Ascending aorta (tissue), 2 donors: Measurements from ENCODE around the gene RTEL1. TPM values are rescaled to one million over a fixed set of nuclear protein-coding genes. Genes with fewer than 3 reads are reported as not detected.
A peak's percentile ranks its signal among the peaks of the same experiment; 100 is the strongest.
"Not testable (repeated sequence)": the region's sequence is repeated elsewhere in the genome, so short reads cannot be mapped to it uniquely, and the experiment has no call there.

Experiments
- DNase-seq, 2 donors: peaks; one replicate each; pipeline ENCODE4 v3.0.0-alpha.2; 2019; ENCODE audit warnings: low spot score in 2 of 2
- H3K27ac ChIP-seq, 2 donors: fragments of 200-600 bp; sonication (generic); one replicate each; pipeline ENCODE4 v1.5.1; 2016 to 2017; ENCODE audit warnings: mild to moderate bottlenecking in 1 of 2
- H3K27me3 ChIP-seq: fragments of 200-600 bp; sonication (generic); one replicate; pipeline ENCODE4 v1.5.1; 2017
- H3K36me3 ChIP-seq, 2 donors: fragments of 200-600 bp; sonication (generic); one replicate each; pipeline ENCODE4 v1.5.1; 2016
- H3K4me1 ChIP-seq, 2 donors: fragments of 200-600 bp; sonication (generic); one replicate each; pipeline ENCODE4 v1.5.1; 2016 to 2017; ENCODE audit warnings: mild to moderate bottlenecking in 1 of 2
- H3K4me3 ChIP-seq, 2 donors: fragments of 200-600 bp; sonication (generic); one replicate each; pipeline ENCODE4 v1.5.1; 2016 to 2017; ENCODE audit warnings: mild to moderate bottlenecking in 1 of 2
- H3K9me3 ChIP-seq, 2 donors: fragments of 200-600 bp; sonication (generic); one replicate each; pipeline ENCODE4 v1.5.1; 2016
- intact Hi-C: fragments of 100-400 bp; cut with DNase I; formaldehyde crosslinking; loops from one replicate; pipeline ENCODE4 v1.15.1; 2023
- total RNA-seq: library from RNA; depleted of rRNA; stranded (reverse); fragments of >200 nt; gene quantifications from one replicate; pipeline ENCODE4 v1.1.0, GENCODE V29; 2016
- TF ChIP-seq, protein P1 (sequence below), 3 experiments: fragments of 200-600 bp in 2 of 3; fragments of 450-650 bp in 1 of 3; sonication (generic) in 2 of 3; IDR thresholded peaks; one replicate each; pipeline ENCODE4 v1.5.1; 2016 to 2019; ENCODE audit warnings: antibody characterized with exemption in 3 of 3, mild to moderate bottlenecking in 1 of 3, moderate library complexity in 1 of 3

Gene RTEL1
- total RNA-seq, 1 donor from 2014 or later = 80.6 TPM

DNA sequence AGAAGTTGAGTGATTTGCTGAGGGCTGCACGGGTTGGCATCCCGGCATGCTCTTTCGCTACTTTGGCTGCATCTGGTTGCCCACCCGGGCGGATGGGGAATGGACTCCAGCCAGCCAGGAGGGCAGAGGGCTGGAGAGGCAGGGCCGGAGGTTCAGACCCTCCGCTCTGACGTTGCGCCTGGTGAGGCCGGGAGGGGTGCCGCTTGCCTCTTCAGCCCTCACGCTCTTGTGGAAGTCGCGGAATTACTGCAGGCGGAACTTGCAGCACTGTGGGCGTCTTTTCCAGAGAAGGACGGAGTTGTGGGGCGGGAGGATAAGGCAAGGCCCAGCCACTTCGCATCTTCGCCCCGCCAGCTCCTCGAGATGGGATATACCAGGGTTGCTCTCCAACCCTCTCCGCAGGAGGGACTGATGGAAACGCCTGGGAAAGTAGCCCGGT, 656 bp downstream of the RTEL1 start:
- peak overlapping the region; percentile 67 to 83 for H3K4me3 ChIP-seq
- no peaks in the 10 kb centered on the region for H3K9me3 ChIP-seq
- DNase-seq = no peak
- no peaks in the 10 kb centered on the region for H3K27me3 ChIP-seq
- peaks cover 4 to 15% of the 10 kb centered on the region in 2 donors for H3K4me1 ChIP-seq
- TF ChIP-seq, protein P1, sequence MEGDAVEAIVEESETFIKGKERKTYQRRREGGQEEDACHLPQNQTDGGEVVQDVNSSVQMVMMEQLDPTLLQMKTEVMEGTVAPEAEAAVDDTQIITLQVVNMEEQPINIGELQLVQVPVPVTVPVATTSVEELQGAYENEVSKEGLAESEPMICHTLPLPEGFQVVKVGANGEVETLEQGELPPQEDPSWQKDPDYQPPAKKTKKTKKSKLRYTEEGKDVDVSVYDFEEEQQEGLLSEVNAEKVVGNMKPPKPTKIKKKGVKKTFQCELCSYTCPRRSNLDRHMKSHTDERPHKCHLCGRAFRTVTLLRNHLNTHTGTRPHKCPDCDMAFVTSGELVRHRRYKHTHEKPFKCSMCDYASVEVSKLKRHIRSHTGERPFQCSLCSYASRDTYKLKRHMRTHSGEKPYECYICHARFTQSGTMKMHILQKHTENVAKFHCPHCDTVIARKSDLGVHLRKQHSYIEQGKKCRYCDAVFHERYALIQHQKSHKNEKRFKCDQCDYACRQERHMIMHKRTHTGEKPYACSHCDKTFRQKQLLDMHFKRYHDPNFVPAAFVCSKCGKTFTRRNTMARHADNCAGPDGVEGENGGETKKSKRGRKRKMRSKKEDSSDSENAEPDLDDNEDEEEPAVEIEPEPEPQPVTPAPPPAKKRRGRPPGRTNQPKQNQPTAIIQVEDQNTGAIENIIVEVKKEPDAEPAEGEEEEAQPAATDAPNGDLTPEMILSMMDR (IDR thresholded peaks at IDR 0.05) = no peak
- intact Hi-C loops = loop anchor here (1.0 to 5.0 kb wide), 5 partner anchors 18 to 79 kb away; partner anchors contain the start of genes ARFRP1, GMEB2, LIME1 and SLC2A4RG
- peak overlapping the region; percentile 78 to 88 for H3K27ac ChIP-seq
- peaks cover 17 to 31% of the 10 kb centered on the region in 2 donors for H3K36me3 ChIP-seq

DNA sequence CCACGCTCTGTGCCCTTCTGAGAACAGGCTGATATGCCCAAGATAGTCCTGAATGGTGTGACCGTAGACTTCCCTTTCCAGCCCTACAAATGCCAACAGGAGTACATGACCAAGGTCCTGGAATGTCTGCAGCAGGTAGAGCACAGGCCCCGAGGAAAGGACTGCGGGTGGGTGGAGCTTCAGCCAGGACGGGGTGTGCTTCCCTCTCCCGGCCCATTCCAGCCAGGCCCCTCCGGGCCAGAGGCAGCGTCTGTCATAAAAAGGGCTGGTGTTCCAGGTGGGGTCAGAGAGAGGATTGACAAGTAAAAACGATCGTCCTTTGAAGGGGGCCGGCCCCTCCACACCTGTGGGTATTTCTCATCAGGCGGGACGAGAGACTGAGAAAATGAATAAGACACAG, 1.3 kb downstream of the RTEL1 start:
- H3K4me1 ChIP-seq = peaks cover 4 to 15% of the 10 kb centered on the region in 2 donors
- H3K4me3 ChIP-seq = peak overlapping the region; percentile 67 to 83
- intact Hi-C loops = loop anchor here (2.0 to 5.0 kb wide), 2 partner anchors 19 to 78 kb away; partner anchors contain the start of genes LIME1 and SLC2A4RG
- TF ChIP-seq, protein P1 (IDR thresholded peaks at IDR 0.05) = no peak
- H3K27me3 ChIP-seq = no peaks in the 10 kb centered on the region
- H3K27ac ChIP-seq = peak overlapping the region; percentile 78 to 88
- peaks cover 17 to 32% of the 10 kb centered on the region in 2 donors for H3K36me3 ChIP-seq
- DNase-seq = no peak
- H3K9me3 ChIP-seq = no peaks in the 10 kb centered on the region

DNA sequence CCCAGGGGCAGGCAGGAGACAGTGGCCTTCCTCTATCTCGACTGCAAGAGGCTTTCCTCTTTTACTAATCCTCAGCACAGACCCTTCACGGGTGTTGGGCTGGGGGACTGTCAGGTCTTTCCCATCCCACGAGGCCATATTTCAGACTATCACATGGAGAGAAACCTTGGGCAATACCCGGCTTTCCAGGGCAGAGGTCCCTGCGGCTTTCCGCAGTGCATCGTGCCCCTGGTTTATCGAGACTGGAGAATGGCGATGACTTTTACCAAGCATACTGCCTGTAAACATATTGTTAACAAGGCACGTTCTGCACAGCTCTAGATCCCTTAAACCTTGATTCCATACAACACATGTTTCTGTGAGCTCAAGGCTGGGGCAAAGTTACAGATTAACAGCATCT, 2.1 kb downstream of the RTEL1 start:
- H3K27me3 ChIP-seq, H3K9me3 ChIP-seq, H3K4me3 ChIP-seq, H3K27ac ChIP-seq, DNase-seq: not testable (repeated sequence)
- intact Hi-C loops = loop anchor here (5.0 kb wide), 1 partner anchor 37 kb away; the partner anchor contains the start of gene TNFRSF6B
- Histone ChIP-seq H3K4me1 (peaks cover 4 to 15% of the 10 kb centered on the region in 2 donors), H3K36me3 (peaks cover 17 to 32% of the 10 kb centered on the region in 2 donors)

DNA sequence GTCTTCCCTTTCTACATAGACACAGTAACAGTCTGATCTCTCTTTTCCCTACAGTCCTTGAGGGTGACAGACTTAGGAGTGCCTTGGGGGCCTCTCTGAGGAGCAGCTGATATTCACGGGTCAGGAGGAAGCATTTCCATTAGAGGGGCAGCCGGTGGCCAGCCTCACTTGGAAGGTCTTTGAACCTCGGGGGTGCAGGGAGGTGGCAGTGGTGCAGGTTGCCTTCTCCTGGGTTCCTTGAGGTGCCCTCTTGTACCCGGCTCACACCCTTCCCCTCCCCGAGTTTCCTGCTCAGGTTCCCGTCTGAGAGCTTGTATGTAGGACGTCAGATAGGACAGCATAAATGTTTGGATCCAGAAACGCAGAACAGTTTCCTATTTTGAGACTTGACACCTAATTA, 2.5 kb downstream of the RTEL1 start:
- no peak overlapping the region for H3K4me3 ChIP-seq
- TF ChIP-seq, protein P1 (IDR thresholded peaks at IDR 0.05) = no peak
- intact Hi-C loops = loop anchor here (5.0 kb wide), 1 partner anchor 37 kb away; the partner anchor contains the start of gene TNFRSF6B
- peaks cover 17 to 32% of the 10 kb centered on the region in 2 donors for H3K36me3 ChIP-seq
- H3K4me1 ChIP-seq = peaks cover 4 to 15% of the 10 kb centered on the region in 2 donors
- DNase-seq = no peak
- no peaks in the 10 kb centered on the region for H3K27me3 ChIP-seq
- no peaks in the 10 kb centered on the region for H3K9me3 ChIP-seq
- H3K27ac ChIP-seq = no peak overlapping the region

DNA sequence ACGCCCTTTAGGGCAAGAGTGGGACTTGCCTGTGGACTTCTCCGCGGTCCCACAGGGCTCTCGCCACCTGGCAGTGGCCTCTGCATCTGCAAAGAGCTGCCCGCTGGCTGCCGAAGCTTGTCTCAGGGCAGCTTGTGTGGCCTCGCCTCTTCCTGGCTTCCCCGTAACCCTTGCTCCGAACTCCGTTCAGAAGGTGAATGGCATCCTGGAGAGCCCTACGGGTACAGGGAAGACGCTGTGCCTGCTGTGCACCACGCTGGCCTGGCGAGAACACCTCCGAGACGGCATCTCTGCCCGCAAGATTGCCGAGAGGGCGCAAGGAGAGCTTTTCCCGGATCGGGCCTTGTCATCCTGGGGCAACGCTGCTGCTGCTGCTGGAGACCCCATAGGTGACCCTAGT, 3.0 kb downstream of the RTEL1 start:
- Histone ChIP-seq H3K4me1 (peaks cover 4 to 15% of the 10 kb centered on the region in 2 donors), H3K4me3 (no peak overlapping the region), H3K36me3 (peaks cover 17 to 37% of the 10 kb centered on the region in 2 donors), H3K27ac (no peak overlapping the region), H3K27me3 (no peaks in the 10 kb centered on the region), H3K9me3 (no peaks in the 10 kb centered on the region)
- no peak for DNase-seq
- TF ChIP-seq, protein P1 (IDR thresholded peaks at IDR 0.05) = no peak
- intact Hi-C loops = loop anchor here (5.0 kb wide), 1 partner anchor 36 kb away; the partner anchor contains the start of gene TNFRSF6B

DNA sequence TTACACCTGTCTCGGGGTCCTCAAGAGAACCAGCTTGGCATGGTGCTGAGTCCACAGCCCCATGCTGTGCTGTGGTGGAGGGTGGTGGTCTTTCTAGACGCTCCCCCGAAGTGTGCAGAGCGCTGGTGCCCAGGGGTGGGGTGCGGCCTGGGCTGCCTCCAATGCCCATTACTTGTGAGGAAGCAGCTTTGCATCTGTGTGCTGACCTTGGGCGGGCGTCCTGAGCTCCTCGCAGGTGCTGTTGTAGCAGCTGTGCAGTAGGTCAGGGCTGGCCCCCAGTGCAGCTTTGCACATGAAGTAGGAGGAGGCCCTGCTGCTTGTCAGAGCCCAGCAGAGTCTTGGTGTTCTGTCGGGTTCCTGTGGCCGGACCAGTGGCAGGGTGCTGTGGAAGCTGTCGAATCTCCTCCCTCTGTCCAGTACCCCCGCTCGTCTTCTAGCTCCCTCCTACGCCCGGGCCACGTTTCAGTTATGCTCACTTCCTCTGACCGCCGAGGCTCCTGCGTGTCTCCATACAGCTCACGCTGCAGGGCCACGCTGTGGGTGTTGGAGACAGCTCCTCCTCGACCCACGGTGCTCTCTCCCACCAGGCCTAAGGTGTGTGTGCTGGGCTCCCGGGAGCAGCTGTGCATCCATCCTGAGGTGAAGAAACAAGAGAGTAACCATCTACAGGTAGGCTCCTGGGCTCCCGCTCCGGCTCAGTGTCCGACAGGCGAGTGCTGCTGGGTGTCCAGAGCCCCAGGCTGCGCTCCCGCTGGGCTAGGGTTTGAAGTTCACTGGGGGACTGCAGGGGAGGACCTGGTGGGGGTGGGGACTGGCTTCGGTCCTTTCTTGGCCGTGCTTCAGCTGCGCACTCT, 4.1 kb downstream of the RTEL1 start:
- H3K36me3 ChIP-seq = peaks cover 25 to 45% of the 10 kb centered on the region in 2 donors
- DNase-seq = no peak

More for the DNA sequence above, 4.1 kb downstream of the RTEL1 start:
- no peaks in the 10 kb centered on the region for H3K27me3 ChIP-seq
- TF ChIP-seq, protein P1 (IDR thresholded peaks at IDR 0.05) = no peak
- no peak overlapping the region for H3K4me3 ChIP-seq
- intact Hi-C loops = loop anchor here (5.0 kb wide), 1 partner anchor 35 kb away; the partner anchor contains the start of gene TNFRSF6B
- no peak overlapping the region for H3K27ac ChIP-seq
- H3K4me1 ChIP-seq = peaks cover 4 to 14% of the 10 kb centered on the region in 2 donors
- H3K9me3 ChIP-seq = no peaks in the 10 kb centered on the region
